HG03565 (cell line): Measurements from ENCODE around the gene MEP1B.
"Not testable (repeated sequence)": the region's sequence is repeated elsewhere in the genome, so short reads cannot be mapped to it uniquely, and the experiment has no call there.

Source experiments
- ATAC-seq: cut with Tn5 transposase; IDR thresholded peaks from one replicate; pipeline ENCODE4 v1.9.1; 2021; ENCODE audit warnings: mild to moderate bottlenecking, moderate library complexity; ENCODE audit not compliant: unreplicated experiment

The MEP1B gene

DNA sequence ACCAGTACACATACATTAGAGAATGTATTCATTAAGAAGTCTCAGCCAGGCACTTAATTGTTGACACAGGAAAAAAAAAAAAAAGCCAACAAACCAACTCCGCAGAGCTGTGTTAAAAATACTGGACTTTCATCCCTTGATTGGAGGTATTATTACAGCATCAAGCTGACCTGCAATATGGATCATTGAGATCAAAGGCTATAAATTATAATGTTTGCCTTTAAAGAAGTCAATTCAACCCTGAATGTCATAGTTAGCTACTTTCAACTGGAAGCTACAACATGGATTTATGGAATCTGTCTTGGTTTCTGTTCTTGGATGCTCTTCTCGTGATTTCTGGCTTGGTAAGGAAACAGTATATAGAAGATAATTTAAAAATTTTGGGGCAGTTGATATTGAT, at the start of gene MEP1B:
Gene MEP1B, plus strand, starts transcription at position 250 of the 400 bp plus-strand sequence. Its CDS starts 32 bp downstream, at position 282.
- ATAC-seq: no peak

DNA sequence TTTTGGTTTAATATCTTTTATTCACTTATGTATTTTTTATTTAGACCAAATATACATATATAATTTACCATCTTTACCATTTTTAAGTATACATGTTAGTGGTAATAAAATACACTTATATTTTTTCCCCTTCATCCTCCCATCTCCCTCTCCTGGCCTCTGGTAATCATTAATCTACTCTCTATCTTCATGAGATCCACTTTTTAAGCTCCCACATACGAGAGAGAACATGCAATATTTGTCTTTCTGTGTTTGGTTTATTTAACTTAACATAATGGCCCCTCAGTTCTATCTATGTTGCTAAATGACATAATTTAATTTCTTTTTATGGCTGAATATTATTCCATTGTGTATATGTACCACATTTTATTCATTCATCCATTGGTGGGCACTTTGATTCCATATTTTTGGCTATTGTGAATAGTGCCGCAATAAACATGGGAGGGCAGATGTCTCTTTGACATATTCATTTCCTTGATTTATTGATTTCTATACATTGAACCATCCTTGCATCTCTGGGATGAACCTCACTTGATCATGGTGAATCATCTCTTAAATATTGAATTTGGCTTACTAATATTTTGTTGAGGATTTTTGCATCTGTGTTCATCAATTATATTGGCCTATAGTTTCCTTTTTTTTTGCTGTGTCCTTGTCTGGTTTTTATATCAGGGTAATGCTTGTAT, 41.5 kb upstream of the MEP1B start:
- no peak for ATAC-seq

DNA sequence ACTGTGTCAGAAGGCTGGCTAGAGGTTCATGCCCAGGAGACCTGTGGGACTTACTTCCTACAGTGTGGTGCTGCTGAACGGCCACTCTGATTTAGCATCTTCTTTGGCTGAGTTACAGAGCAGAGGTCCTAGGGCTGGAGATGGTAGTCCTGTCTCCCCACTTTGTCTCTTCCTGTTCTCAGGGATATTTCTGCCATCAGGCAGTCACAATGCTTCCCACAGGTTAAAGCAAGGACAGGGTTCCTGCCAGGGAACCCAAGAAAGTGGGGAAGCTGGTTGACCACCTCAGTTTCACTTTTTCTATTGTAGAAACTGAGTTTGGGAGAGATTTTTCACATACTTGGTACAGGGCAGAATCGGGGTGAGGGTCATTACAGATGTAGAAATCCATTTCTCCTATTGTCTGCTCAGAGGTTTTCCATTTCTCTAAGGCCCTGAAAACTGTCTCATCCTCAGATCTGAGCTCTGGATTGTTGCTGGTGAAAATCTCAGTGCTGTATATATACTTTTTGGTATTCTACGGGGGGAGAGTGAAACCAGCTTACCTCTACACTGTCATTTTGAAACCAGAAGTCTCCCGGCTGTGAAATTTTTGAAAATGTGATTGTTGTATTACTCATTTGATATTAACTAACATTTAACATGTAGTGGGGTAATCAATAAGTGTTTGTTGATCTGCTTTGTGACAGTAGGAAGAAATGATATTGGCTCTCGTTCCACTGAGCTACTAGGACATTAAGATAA, 37.0 kb upstream of the MEP1B start:
- ATAC-seq: peak; percentile 88

DNA sequence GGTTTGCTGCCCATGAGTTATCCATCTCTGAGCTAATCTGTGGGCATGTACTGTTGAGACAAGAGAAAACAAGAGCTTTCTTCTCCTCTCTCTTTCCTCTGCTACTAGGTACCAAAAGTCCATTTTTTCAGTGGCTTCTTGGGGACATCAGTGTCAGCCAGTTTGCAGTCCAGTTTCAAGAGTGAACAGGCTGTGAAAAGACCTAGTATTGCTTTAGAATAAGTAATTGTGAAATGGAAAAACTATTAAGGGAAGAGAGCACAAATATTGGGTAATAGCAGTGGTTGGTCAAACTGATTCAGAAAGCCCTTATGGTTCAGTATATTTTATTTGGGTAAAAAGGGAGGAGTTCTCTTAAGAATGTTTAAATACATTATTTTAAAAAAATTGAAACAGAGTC, 33.0 kb upstream of the MEP1B start:
- ATAC-seq: no peak

DNA sequence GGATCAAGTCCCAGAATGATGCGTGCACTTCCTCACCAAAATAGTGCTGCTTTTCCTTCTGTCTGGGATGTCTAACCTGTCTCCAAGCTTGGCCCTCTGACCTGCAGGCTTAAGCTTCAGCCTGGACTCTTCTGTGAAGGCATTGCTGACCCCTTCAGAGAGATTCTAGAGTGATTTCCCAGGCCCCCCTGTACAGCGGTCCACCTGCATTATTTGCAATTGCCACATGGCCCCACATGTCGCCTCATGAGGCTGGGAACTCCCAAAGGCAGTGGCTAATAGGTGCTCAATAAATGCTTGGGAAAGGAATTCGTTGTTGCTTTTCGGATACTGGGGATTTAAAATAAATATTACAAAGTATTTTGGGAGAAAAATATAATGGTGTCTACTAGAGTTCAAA, 32.3 kb upstream of the MEP1B start:
- no peak for ATAC-seq

DNA sequence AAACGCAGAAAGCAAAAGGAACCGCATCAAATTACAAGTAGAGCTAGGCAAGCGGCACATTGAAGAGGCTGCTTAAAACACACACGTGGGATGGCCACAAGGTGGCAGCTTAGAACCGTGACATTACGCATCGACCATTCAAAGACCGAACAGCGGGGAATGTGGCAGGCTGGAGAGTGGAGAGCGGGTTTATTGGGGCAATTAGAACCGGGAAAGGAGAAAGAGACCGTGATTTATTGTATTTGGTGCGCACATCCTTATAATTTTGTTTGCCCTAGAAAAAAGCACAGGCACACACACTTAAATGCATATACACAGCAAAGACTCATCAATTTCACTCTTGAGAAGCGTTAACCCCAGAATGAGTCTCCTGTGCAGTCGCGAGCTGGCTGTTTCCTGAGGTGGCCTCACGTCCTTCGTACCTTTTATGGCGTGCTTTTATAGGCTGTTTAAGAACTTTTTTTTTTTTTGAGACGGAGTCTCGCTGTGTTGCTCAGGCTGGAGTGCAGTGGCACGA, 31.7 kb upstream of the MEP1B start:
- ATAC-seq: peak; percentile 93

DNA sequence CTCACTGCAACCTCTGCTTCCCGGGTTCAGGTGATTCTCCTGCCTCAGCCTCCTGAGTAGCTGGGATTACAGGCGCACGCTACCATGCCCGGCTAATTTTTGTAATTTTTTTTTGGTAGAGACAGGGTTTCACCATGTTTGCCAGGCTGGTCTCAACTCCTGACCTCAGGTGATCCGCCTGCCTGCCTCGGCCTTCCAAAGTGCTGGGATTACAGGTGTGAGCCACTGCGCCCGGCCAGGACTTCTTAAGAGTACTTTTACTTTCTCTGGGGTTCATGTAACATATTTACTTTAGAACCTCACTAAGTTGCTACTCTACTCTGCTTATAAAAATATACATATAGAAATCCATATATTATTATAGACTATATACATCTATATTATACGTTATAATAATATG, 31.2 kb upstream of the MEP1B start:
- not testable (repeated sequence) for ATAC-seq

DNA sequence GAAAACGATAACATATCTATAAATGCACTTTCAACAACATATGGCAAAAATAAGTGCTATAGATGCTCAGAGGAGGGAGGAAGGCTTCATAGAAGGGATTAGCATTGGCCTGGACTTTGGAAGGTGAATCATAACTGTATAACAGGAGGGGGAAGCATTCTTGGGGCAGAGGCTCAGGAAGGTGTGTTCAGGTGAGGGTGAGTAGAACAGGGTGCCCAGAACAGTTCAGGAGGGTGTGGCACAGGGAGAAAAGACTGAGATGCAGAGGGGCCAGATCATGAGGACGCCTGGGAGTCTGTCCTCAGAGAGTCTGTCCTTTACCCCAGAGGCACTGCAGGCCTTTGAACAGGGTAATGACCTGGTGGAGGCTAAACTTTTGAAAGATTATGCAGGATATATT, 29.3 kb upstream of the MEP1B start:
- no peak for ATAC-seq

DNA sequence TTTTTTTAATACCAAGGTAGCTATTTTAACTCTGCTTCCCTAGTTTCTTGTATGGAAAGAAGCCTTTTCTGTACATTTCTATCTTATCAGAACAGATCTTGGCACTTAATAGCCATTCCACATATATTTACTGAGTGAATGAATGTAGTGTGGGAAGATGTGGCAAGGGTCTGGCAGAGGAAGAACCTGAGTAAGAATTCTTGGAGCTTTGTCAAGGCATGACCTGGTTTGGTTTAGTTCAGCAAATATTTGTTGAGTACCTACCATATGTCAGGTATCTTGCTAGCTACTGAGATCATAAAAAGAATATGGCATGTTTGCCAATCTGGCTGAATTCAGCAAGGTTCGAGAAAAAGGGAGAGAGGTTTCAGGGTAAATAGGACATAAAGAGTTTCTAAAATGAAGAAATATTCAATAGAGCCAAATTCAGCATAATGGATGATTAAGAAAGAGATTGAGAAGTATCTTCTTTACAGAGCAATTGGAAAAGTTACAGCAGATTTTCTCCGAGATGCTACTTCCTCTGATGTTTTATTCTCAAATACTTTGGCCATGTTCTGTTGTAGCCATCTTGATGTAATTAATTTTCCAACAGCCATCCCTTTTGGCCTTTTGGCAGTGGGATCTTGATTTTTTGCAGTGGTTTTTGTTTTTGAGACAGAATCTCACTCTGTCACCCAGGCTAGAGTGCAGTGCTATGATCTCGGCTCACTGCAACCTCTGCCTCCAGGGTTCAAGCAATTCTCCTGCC, 21.7 kb upstream of the MEP1B start:
- no peak for ATAC-seq

DNA sequence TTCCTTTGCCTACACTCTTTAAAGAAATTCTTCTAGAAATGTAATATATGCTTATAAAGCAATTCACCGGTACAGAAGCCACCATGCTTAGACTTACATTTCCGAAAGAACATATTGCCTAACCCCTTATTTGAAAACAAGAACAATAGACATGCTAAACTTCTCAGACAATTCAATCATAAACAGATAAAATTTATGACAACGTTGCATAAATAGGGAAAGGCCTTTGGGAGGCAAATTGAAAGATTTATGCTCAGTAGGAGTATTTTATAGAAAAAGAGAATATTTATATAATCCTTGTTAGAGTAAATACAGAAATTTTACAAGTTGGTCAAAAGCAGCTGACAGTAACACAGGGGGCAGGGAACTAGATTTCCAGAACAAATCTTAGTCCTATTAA, 16.2 kb upstream of the MEP1B start:
- ATAC-seq: no peak

DNA sequence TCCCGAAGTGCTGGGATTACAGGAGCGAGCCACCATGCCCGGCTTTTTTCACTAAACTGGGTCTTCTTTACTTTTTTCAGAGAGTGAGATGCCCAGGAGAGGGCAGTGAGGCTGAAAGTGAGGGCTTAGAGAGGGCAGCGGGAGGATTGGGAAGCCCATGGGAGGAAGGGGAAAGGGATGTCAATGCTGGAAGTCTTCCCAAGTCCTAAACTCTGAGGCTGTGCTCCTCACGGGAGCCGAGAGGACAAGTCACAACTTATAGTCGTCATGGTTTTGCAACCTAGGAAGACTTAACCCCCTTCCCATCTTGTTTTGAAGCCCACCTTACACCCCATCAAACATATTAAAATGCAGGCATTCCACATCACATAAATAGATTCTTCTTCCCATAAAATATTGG, 15.1 kb upstream of the MEP1B start:
- no peak for ATAC-seq

DNA sequence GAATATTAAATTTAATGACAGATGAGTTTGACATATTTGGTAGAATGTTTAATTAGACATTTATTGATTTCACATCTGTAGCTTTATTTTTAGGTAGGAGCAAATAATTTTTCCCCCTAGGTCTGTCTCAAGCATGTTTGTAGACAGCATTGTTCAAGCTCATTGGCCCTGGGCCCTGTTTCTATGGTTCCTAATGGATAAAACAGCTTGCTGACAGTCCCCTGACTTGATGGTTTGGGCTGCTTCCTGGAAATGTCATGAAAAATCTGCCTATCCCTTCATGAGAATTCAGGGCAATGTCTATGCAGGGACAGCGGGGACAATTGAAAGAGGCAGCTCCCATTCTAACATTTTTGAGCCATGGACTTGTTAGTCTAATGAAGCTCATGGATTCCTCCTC, 14.6 kb upstream of the MEP1B start:
- ATAC-seq: no peak

DNA sequence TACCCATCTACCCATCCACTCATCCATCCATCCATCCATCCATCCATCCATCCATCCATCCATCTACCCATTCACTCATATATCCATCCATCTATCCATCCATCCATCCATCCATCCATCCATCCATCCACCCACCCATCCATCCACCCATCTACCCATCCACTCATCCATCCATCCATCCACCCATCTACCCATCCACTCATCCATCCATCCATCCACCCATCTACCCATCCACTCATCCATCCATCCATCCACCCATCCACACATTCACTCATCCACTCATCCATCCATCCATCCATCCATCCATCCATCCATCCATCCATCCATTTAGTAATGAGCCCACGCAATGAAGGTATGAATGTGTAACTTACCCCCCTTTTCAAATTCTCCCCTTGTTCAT, 13.1 kb upstream of the MEP1B start:
- not testable (repeated sequence) for ATAC-seq

DNA sequence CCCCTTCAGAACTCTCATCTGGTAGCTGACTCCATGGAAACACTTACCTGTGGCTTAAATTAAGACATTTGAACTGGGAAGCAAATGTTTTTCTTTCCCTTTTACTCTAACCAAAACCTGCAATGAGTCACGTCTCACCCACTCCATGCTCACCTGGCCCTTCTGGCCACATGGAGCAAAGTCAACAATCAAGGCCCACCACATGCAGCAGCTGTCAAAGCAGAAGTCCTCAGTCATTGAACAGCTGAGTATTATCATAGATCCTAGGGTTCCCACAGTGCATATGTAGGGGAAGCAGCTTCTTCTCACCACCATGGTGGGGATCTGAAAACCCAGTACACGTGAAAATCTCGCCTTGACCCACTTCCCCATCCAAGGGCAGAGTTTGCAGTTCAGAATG, 12.3 kb upstream of the MEP1B start:
- ATAC-seq: no peak

DNA sequence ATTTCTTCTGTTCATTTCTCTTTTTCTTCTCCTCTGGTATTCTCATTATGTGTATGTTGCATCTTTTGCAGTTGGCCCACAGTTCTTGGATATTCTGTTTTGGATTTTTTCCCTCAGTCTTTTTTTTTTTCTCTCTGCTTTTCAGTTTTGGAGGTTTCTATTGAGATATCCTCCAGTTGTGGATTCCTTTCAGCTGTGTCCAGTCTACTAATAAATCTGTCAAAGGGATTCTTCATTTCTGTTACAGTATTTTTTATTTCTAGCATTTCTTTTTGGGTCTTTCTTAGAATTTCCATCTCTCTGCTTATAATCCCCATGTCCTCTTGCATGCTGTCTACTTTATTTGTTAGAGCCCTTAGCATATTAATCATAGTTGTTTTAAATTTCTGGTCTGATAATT, 6.3 kb upstream of the MEP1B start:
- ATAC-seq: no peak

DNA sequence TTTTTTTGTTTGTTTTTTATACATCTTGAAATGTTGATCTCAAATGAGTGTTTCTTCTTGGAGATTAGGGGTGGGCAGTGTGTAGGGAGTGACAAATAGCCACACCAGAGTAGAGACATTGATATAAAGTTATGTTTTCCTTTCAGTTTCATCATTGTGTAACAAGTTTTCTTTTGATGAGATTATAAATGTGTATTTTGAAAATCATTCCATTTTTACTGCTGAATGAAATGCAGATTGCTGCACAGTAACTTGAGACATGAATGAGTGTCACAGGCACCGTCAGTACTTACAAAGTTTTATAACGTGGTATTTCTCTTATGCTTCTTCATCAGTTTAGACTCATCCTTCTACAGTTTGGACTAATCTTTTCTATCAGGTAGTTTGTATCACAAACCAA, 370 bp downstream of the MEP1B start:
- ATAC-seq: no peak

DNA sequence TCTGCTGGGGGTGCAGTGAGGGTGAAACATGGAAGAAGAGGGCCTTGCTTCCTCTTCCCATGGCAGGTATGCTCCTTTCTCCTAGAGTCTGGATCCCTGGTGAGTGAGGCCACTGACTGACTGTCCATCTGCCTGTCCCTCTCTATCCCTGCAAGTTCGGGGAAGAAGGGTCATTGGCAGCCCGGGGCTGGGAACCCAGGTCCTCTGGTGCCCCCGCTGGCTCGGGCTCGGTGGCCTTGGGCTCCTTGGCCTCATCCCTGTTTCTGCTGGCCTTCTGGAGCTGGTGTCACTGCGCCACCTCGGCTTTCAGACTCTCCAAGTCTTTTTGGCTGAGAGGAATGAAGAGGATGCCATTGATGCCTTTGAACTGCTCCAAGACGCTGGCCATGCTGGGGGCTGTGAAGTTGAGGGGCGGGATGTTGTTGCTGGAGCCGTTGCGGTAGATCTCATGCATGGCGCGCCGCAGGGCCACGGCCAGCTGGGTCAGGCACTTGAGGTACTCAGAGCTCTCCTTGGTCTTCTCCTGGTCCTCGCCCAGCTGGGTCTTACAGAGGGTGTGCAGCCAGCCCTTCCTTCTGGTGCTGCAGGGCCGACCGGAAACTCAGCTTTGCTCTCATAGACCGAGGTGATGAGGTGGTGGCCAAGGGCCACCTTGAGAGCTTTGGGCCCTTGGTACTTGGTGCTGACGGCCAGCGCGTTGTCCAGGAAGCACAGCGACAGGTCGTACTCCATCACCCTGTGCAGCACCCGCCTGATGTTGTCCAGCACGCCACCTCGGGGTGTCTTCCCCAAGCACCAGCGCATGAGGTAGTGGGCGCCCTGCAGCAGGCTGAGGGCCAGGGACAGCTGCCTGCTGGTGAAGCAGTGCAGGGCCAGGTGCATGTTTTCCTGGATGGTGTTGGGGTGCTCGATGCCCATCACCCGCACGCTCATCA, 6.3 kb downstream of the MEP1B start:
- ATAC-seq: no peak

DNA sequence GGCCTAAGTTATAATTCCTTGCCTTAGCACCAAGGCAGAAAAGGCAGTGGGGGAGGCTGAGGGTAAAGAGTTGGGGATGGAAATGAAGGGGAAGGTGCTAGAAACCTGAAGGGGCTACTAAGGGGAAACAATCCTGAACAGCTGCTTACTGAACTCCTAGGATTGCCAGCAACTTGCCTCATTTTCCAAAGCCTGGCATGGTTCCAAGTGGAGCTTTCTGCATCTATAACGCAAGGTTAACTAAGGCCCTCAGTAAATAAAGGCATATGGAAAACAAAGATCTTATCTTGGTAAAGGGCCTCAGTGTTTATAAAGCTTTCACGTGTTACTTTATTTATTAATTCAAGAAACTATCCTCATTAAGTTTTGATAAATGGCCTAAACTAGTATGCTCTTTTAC, 10.9 kb downstream of the MEP1B start:
- no peak for ATAC-seq

DNA sequence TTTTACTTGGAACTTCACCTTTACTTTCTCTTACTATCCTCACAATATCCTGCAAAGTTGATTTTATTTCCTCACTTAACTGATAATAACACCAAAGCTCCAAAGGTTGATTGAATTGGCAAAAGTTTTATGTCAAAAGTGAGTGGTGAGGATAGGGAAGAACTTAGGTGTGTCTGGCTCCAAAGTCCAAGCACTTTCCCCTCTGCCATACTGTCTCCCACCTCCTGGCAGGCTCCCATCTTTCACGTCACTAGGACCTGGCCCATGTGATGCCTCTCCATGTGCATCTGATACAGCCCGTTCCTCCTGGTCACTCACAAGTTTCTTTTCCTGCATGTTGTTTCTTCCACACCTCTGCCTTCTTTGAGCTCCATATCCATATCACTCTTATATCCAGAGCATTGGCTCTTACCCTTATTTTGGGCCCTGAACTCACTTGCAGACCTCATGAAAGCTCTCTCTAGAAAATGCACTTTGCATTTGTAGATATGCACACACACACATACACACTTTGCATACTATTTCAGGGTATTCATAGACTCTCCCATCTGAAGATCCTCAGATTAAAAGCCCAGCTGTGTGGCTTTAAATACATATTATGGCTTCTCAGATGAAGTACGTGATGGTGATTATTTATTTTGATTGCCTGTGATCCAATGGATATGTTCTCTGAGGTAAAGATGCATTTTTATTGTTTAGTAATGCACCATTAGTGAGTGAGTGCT, 12.3 kb downstream of the MEP1B start:
- ATAC-seq: no peak

DNA sequence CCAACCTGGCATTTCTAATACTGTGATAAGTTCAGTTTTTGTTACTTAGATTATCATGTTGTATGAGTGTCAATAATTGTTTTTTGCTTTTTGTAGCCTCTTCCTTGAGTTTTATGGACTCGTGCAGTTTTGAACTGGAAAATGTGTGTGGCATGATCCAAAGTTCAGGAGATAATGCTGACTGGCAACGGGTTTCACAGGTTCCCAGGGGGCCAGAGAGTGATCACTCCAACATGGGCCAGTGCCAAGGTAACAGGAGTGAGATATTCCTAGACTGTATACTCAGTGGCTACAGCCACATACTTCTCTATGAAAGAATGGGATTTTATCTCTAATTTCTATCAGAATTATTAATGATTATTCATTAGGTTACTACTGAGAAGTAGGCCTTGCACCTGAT, 18.2 kb downstream of the MEP1B start:
- no peak for ATAC-seq
